M059J (cell line): ENCODE results near the gene ZNF570. TPM values are rescaled to one million over a fixed set of nuclear protein-coding genes. Genes with fewer than 3 reads are reported as not detected.

Experiments
- total RNA-seq: library from RNA; depleted of rRNA; stranded (reverse); fragments of >200 nt; shearing (Covaris generic); gene quantifications from 2 replicates; pipeline ENCODE4 v1.2.3, GENCODE V29; 2014; rRNA removed

Gene ZNF570
- total RNA-seq, 1 experiment from 2014 or later: 6.6 TPM

Other genes starting within 250 kb of the ZNF570 start
- 4.1 and 4.6 TPM in 2 replicates for gene ZNF527, start 98.3 kb upstream of the ZNF570 start, total RNA-seq
- 6.9 and 7.2 TPM in 2 replicates for gene ZNF569, start 1.9 kb upstream of the ZNF570 start, total RNA-seq
- gene ZNF793, start 37.6 kb downstream of the ZNF570 start, total RNA-seq: 3.8 and 6.0 TPM in 2 replicates
- 1.6 and 4.4 TPM in 2 replicates for gene ZNF571, start 125.4 kb downstream of the ZNF570 start, total RNA-seq
- 1.8 TPM in 1 of 2 replicates, not detected in the other for gene ZNF540, start 125.5 kb downstream of the ZNF570 start, total RNA-seq
- 5.8 and 10.5 TPM in 2 replicates for gene ZFP30, start 186.1 kb downstream of the ZNF570 start, total RNA-seq